ENCODE data around the gene CDX2.

- no peak for TF ChIP-seq EZH2 (IDR thresholded peaks at IDR 0.05; ENCODE audit: borderline replicate concordance, insufficient read depth, low read depth, low read length, poor library complexity, severe bottlenecking)
- no peak for TF ChIP-seq CTCF (IDR thresholded peaks at IDR 0.05)
These were observed 44.5 kb downstream of the CDX2 start for GRCh38 chr13:27924529-27925141.

All from B cell (primary cell).